Endothelial cell of umbilical vein (primary cell): ENCODE data around the gene MYL3.

Experiments
- FOS ChIP-seq: IDR thresholded peaks from 2 replicates; pipeline ENCODE4 v1.6.1; 2011; ENCODE audit warnings: mild to moderate bottlenecking, low read length, moderate library complexity, borderline replicate concordance; ENCODE audit not compliant: insufficient read depth
- GATA2 ChIP-seq: IDR thresholded peaks from 2 replicates; pipeline ENCODE4 v1.7.0; 2011; ENCODE audit warnings: low read depth, mild to moderate bottlenecking, moderate library complexity, mixed read lengths, low read length; ENCODE audit not compliant: insufficient read length, insufficient read depth
- TF ChIP-seq, protein P1 (sequence below), 2 donors: IDR thresholded peaks; 1 replicate in 1 of 2; 2 replicates in 1 of 2; pipeline ENCODE4 v1.5.1; 2011; ENCODE audit warnings: low read length in 2 of 2, mild to moderate bottlenecking in 2 of 2, moderate library complexity in 2 of 2, control low read depth in 1 of 2, inconsistent platforms in 1 of 2, low read depth in 1 of 2; ENCODE audit not compliant: insufficient read depth in 1 of 2; ENCODE audit errors: extremely low read depth in 1 of 2
- TF ChIP-seq, protein P2 (sequence below): IDR thresholded peaks from 2 replicates; pipeline ENCODE4 v1.6.1; 2011; ENCODE audit not compliant: insufficient read depth, insufficient read length

DNA sequence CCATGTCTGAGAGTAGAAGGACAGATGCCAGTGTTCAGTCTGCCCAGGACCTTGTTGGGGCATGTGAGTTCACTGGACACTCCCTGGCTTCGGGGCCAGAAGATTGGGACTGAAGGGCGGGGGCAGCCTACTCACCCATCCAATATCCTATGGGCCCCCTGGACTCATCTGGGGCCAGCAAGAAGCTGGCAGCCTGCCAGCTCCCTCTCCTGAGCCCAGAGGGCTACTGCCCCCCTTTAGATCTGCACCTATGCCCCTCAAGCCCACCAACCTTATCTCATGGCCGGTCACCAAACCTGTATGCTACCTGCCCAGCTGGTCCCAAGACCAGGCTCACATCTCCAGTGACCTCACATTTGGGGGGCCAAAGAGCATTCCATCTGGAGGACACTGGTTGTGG is 22.4 kb upstream of the MYL3 start:
- TF ChIP-seq GATA2 (no peak), FOS (no peak)
- TF ChIP-seq, protein P1, sequence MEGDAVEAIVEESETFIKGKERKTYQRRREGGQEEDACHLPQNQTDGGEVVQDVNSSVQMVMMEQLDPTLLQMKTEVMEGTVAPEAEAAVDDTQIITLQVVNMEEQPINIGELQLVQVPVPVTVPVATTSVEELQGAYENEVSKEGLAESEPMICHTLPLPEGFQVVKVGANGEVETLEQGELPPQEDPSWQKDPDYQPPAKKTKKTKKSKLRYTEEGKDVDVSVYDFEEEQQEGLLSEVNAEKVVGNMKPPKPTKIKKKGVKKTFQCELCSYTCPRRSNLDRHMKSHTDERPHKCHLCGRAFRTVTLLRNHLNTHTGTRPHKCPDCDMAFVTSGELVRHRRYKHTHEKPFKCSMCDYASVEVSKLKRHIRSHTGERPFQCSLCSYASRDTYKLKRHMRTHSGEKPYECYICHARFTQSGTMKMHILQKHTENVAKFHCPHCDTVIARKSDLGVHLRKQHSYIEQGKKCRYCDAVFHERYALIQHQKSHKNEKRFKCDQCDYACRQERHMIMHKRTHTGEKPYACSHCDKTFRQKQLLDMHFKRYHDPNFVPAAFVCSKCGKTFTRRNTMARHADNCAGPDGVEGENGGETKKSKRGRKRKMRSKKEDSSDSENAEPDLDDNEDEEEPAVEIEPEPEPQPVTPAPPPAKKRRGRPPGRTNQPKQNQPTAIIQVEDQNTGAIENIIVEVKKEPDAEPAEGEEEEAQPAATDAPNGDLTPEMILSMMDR (IDR thresholded peaks at IDR 0.05; ENCODE audit: extremely low read depth in 1 of 2, insufficient read depth in 1 of 2, low read depth in 1 of 2, low read length in 2 of 2) = no peak
- TF ChIP-seq, protein P2, sequence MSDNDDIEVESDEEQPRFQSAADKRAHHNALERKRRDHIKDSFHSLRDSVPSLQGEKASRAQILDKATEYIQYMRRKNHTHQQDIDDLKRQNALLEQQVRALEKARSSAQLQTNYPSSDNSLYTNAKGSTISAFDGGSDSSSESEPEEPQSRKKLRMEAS = no peak
